H1 (cell line): ENCODE measurements around the gene ZDHHC11.
"Not testable (repeated sequence)": the region's sequence is repeated elsewhere in the genome, so short reads cannot be mapped to it uniquely, and the experiment has no call there.

Experiments
- ASH2L ChIP-seq: fragments of 200-600, 300-600 bp; sonication (generic); IDR thresholded peaks from one replicate; pipeline ENCODE4 v1.7.1; 2017; ENCODE audit warnings: low read length
- CBX5 ChIP-seq: fragments of 300-800, 300-1000 bp; sonication (generic); IDR thresholded peaks from 2 replicates; pipeline ENCODE4 v1.7.1; 2016; ENCODE audit warnings: antibody characterized with exemption, low read length, low read depth
- CTCF ChIP-seq, 3 experiments: IDR thresholded peaks; 1 replicate in 2 of 3; 2 replicates in 1 of 3; pipeline versions ENCODE4 v1.5.1 to v1.6.1; 2011; ENCODE audit warnings: low read length in 3 of 3, mild to moderate bottlenecking in 3 of 3, inconsistent platforms in 2 of 3, low read depth in 1 of 3, moderate library complexity in 1 of 3; ENCODE audit not compliant: insufficient read depth in 1 of 3; ENCODE audit errors: control extremely low read depth in 1 of 3
- GTF2F1 ChIP-seq: IDR thresholded peaks from 2 replicates; pipeline ENCODE4 v1.6.1; 2012; ENCODE audit warnings: low read depth, low read length, improper control_type of control experiment, borderline replicate concordance
- MAFK ChIP-seq: IDR thresholded peaks from 2 replicates; pipeline ENCODE4 v1.6.1; 2012; ENCODE audit warnings: low read depth, mild to moderate bottlenecking, improper control_type of control experiment, low read length
- POLR2AphosphoS5 ChIP-seq: IDR thresholded peaks from 2 replicates; pipeline ENCODE4 v1.6.1; 2011; ENCODE audit warnings: low read depth, low read length
- RFX5 ChIP-seq: IDR thresholded peaks from 2 replicates; pipeline ENCODE4 v1.6.1; 2011; ENCODE audit warnings: low read depth, low read length, improper control_type of control experiment, borderline replicate concordance
- ZNF274 ChIP-seq: IDR thresholded peaks from 2 replicates; pipeline ENCODE4 v1.7.0; 2012; ENCODE audit warnings: low read length, borderline replicate concordance; ENCODE audit errors: extremely low read depth
- TF ChIP-seq, protein P1 (sequence below): IDR thresholded peaks from 2 replicates; pipeline ENCODE4 v1.6.1; 2012; ENCODE audit warnings: inconsistent platforms

DNA sequence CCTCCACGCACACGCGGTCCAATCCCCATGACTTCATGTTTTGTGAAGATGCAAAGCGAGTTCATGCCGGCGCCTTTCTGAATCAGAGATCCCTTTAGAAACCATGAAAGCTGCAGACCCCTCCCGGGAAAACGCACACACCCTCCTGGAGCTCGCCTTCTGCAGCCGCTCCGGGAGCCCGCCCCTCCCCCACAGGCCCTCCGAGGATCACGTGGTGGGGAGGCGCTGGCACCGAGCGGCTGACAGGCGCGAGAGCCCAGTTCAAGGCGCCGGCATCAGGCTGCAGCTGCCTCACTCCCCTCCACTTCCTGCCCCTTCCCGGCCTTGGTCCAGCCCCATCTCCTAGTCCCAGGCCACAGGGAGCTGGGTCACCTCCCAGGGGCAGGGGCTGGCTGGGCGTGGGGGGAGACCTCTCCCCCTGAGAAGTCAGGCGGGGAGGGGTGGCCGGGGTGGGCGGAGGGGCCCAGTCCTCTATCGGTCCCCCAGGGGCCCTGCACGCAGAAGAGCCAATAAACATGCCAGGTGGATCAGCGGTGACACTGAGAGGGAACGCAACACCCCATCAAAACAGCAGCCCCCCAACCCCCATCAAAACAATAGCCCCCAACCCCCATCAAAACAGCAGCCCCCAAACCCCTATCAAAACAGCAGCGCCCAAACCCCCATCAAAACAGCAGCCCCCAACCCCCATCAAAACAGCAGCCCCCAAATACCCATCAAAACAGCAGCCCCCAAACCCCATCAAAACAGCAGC, 67.6 kb downstream of the ZDHHC11 start:
- not testable (repeated sequence) for TF ChIP-seq CBX5; CTCF (IDR thresholded peaks at IDR 0.05; ENCODE audit: control extremely low read depth in 1 of 3, insufficient read depth in 1 of 3, low read depth in 1 of 3, low read length in 3 of 3); ASH2L; ZNF274; GTF2F1; RFX5; MAFK; POLR2AphosphoS5
- TF ChIP-seq, protein P1, sequence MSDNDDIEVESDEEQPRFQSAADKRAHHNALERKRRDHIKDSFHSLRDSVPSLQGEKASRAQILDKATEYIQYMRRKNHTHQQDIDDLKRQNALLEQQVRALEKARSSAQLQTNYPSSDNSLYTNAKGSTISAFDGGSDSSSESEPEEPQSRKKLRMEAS, result peak; percentile 49; the same call in 1 of the 2 replicates
